DMS114 treated with DMSO at 0.1 percent for 48 hours (cell line): ENCODE data around the gene MYO16.

Source experiments
- DNase-seq: peaks from one replicate; lab custom pipeline; 2025; ENCODE audit not compliant: unreplicated experiment; lab: John Stamatoyannopoulos, UW

MYO16 gene

DNA sequence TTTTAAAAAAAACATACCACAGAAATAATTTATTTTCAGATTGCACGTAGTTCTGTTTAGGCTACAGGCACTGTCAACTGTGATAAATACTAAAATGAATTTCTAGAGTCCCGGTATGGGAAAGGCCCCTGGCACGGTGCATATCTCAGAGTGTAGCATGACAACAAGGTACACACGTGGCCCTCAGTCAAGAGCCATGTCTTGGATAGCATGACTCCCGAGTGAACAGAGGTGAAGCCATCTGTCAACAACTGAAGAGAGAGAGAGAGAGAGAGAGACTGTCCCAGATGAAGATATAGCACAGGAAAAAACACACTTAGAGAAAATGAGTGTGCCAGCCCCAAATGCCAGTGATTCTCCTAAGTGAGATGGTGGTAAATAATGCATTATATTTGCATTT, 297.5 kb downstream of the MYO16 start:
- no peak for DNase-seq

- DNase-seq: no peak
Observed at GRCh38 chr13:108927615-108928014, 298.2 kb downstream of the MYO16 start.

- no peak for DNase-seq
Observed at GRCh38 chr13:108929532-108930206, 300.3 kb downstream of the MYO16 start.

DNA sequence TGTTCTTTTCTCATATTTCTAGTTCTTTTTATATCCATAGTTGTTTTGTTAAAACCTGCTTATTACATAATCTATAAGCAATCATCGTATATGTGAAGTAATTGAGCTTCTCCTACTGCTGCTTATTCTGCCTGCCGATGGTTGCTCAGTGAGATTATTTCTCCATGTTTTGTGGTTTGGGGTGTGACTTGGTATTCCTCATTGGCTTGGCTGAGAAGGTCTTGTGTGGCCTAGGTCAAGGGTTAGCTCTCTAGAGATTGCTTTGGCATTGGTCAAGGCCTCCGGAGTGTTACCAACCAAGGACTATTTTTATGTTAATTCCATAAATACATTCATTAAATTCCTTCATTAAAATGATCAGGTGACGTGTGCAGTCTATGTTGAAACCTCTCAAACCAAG, 302.8 kb downstream of the MYO16 start:
- DNase-seq: no peak

GRCh38 chr13:108933061-108933460, 303.6 kb downstream of the MYO16 start:
- no peak for DNase-seq

DNA sequence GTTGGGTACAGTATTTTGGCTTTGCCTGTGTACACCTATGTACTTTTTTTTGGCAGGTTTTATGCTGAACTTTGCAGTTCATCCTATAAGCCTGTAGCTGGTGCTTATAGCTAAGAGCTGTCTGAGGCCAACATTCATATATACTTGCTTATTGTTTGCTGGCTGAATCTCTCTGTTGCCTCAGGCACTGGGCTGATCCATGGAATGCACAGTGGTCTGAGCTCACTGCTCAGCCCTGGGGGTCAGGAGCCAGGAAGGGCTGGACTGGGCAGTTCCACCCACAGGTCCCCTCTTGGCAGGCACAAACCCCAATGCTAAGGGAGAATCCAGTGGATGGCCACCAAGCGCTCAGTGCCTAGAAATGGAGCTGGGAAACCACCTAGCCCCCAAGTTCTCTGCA, 308.7 kb downstream of the MYO16 start:
- no peak for DNase-seq

- DNase-seq: no peak
Observed at GRCh38 chr13:108940121-108940520, 310.7 kb downstream of the MYO16 start.

DNA sequence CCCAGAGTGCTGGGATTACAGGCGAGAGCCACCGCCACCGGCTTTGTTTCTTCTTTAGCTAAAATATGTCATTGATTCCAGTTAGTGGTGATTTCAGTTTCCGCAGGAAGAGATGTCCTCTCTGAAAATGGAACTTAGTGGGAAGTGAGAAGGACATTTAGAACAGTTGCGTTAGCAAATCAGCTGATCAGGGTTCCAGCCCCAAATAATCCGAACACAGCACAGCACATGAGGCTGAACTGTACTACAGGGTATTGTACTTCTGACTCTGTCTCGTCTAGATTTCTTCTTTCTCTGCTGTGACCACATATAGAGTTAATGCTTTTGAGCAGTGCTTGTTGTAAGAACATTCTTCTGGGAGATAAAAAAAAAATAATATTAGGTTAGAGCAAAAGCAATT, 314.4 kb downstream of the MYO16 start:
- DNase-seq: no peak

- DNase-seq: no peak
Observed at GRCh38 chr13:108944760-108945159, 315.3 kb downstream of the MYO16 start.

GRCh38 chr13:108947551-108948030, 318.2 kb downstream of the MYO16 start:
- no peak for DNase-seq

GRCh38 chr13:108948251-108948671, 318.9 kb downstream of the MYO16 start:
- no peak for DNase-seq

- no peak for DNase-seq
Observed at GRCh38 chr13:108950333-108951010, 321.1 kb downstream of the MYO16 start.

- DNase-seq: no peak
Observed at GRCh38 chr13:108955741-108956140, 326.3 kb downstream of the MYO16 start.

- DNase-seq: no peak
Observed at GRCh38 chr13:108957369-108958012, 328.1 kb downstream of the MYO16 start.

GRCh38 chr13:108958013-108958376, 328.6 kb downstream of the MYO16 start:
- DNase-seq: no peak

- DNase-seq: no peak
Observed at GRCh38 chr13:108959234-108959633, 329.8 kb downstream of the MYO16 start.

- DNase-seq: no peak
Observed at GRCh38 chr13:108960006-108960405, 330.6 kb downstream of the MYO16 start.

- DNase-seq: peak; percentile 45
Observed at GRCh38 chr13:108961542-108962125, 332.2 kb downstream of the MYO16 start.

- DNase-seq: no peak
Observed at GRCh38 chr13:108962654-108963053, 333.2 kb downstream of the MYO16 start.

DNA sequence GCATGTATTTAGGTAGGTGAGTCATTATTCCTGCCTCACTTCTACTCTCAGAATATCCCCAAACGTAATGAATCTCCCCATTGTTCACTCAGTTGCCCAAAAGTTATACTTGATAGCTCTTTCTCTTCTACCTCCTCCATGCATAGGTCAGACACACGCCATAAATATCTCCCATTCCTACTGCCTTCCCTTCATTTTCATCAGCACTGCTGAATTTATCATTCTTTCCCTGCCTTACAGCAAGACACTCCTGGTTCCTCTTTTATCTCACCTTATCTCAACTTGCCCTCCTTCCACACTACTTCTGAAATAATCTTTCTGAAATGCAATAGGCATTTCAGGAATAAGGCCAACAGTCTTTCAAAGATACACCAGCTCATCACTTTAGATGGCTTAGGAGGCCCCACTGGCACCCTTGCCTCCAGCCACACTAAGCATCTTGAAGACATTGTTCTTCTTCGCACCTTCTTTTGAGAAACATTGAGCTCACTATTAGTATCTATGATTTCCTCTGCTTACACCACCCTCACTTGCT, 333.9 kb downstream of the MYO16 start:
- no peak for DNase-seq

DNA sequence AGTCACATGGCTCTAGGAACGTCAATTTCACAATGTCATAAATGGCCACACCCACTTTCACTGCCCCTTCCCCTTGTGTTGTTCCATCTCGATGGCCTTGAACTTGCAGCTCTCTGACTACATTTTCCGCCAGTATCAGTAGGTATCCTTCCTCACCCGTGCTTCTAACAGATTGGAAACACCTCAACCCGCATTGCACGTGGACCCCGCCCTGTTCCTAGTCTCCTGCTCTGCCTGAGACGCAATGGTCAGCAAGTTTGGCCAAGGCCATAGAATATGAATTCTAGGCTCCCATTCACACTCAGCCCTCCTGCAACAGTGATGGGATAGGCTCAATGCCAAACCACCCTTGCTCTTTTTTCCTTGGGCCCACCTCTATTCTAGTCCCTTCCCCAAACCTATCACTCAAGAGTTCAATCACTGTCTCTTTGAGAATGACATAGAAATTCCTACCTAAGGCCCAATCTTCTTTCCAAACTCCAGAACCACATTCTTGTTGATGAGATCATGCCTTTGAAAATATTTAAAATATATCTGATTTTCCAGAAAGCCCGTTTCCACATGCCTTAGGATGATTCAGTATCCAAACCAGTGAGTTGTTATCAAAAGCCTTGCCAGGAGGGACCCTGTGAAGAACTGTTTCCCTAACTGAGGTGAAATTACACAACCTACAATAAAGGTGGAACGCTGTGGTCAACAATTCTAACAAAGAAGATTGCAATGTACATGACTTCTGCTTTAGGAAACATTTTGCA, 334.6 kb downstream of the MYO16 start:
- no peak for DNase-seq
